ENCODE data around the gene ZFPM1.

Gene ZFPM1

GRCh38 chr16:88503374-88503770, 50.3 kb downstream of the ZFPM1 start:
- no peak for DNase-seq

- DNase-seq = no peak
Observed at GRCh38 chr16:88503771-88504488, 50.9 kb downstream of the ZFPM1 start.

GRCh38 chr16:88504489-88505404, 51.7 kb downstream of the ZFPM1 start:
- DNase-seq = no peak

GRCh38 chr16:88505405-88506082, 52.5 kb downstream of the ZFPM1 start:
- DNase-seq = no peak

GRCh38 chr16:88506723-88507122, 53.6 kb downstream of the ZFPM1 start:
- no peak for DNase-seq

GRCh38 chr16:88507231-88507743, 54.2 kb downstream of the ZFPM1 start:
- no peak for DNase-seq

- no peak for DNase-seq
Observed at GRCh38 chr16:88508376-88508867, 55.3 kb downstream of the ZFPM1 start.

GRCh38 chr16:88508868-88509748, 56.0 kb downstream of the ZFPM1 start:
- DNase-seq = no peak

GRCh38 chr16:88509749-88510069, 56.6 kb downstream of the ZFPM1 start:
- DNase-seq = no peak

GRCh38 chr16:88510091-88510994, 57.3 kb downstream of the ZFPM1 start:
- DNase-seq = no peak

- DNase-seq = no peak
Observed at GRCh38 chr16:88511060-88511459, 58.0 kb downstream of the ZFPM1 start.

- no peak for DNase-seq
Observed at GRCh38 chr16:88511906-88512305, 58.8 kb downstream of the ZFPM1 start.

GRCh38 chr16:88512728-88513696, 59.9 kb downstream of the ZFPM1 start:
- DNase-seq = no peak

- no peak for DNase-seq
Observed at GRCh38 chr16:88514070-88514469, 61.0 kb downstream of the ZFPM1 start.

- DNase-seq = no peak
Observed at GRCh38 chr16:88514526-88515232, 61.6 kb downstream of the ZFPM1 start.

- no peak for DNase-seq
Observed at GRCh38 chr16:88515371-88515770, 62.3 kb downstream of the ZFPM1 start.

GRCh38 chr16:88515925-88516594, 63.0 kb downstream of the ZFPM1 start:
- no peak for DNase-seq

- no peak for DNase-seq
Observed at GRCh38 chr16:88516601-88517061, 63.6 kb downstream of the ZFPM1 start.
